NCI-H1436 treated with DMSO at 0.1 percent for 48 hours (cell line): ENCODE measurements around the gene GPR132.
"Not testable (repeated sequence)": the region's sequence is repeated elsewhere in the genome, so short reads cannot be mapped to it uniquely, and the experiment has no call there.

Experiments used
- DNase-seq: peaks from one replicate; lab custom pipeline; 2025; lab: John Stamatoyannopoulos, UW

Gene GPR132

DNA sequence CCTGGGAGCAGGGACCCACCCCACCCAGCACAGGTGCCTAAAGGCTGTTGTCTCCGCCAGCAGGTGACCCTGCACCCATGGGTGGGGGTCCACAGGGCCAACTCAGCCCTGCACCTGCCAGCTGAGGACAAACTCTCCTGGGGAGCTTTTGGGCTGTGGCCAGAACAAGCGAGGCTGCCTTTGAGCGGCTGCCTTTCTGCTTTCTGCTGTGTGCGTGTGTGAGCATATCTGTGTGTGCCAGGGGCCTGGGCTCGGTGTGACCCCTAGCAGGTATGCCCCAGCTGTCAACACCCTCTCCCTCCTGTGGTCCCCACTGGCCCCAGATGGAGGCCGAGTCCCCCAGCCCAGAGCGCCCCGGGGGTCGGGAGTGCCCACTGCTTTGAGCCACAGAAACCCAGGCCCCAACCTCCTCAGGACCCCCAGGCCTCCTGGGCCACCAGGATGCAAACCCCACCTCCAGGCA is 25.9 kb upstream of the GPR132 start:
- no peak for DNase-seq

DNA sequence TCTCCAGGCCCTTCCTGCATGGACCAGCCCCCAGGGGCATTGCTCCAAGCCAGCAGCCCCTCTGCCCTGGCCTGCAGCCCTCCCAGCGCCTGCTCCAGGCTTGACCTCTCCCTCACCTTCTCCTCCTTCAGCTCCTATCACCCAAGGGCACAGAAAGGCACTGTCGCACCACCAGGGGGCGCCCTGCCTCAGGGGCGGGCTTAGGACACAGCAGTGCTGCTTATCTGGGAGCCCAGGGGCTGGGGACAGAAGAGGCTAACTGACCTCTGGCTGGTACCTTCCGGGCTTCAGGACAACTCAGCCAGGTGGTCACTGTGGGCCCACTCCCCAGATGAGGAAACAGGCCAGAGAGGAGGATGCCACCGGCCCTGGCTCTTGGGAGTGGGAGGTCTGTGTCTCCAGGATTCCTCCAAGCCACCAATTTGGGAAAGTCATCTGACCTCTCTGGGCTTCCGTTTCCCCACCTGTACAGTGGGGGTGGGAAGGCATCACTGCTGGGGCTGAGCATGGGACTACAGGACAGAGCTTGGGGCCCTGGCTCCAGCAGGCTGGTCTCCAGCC is 25.3 kb upstream of the GPR132 start:
- DNase-seq, result peak; percentile 37

DNA sequence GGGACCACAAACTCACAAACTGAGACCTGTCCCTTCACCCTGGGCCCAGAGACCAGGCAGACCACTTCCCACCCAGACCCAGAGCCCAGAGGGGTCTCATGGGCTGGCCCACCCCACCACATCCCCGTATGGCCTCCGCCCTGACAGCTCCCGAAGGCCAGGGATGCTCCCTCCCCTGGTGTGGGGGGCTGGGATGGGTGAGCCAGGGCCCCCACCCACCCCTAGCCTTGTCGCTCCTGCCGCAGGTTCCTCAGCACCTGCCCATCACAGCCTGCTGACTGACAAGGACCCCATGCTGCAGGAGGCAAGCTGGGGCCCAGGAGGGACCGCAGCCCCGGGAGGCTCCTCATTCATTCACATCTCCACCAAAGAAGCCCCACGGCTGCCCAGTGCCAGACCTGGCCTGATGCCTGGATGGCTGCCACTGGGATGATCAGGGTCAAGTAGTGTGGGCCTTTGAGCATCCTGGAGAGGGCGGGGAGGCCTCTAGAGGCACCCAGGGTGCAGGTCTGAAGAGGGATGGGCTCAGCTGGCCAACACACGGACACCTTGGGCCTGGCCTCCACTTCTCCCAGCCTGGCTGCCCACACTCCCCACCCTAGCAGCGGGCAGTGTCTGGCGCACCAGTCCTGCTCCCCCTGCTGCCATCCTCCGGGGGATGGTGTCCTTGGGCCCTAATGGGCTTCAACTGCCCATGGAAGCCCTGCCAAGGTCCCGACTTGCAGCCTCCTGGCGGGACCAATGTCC is 24.7 kb upstream of the GPR132 start:
- DNase-seq, result no peak

DNA sequence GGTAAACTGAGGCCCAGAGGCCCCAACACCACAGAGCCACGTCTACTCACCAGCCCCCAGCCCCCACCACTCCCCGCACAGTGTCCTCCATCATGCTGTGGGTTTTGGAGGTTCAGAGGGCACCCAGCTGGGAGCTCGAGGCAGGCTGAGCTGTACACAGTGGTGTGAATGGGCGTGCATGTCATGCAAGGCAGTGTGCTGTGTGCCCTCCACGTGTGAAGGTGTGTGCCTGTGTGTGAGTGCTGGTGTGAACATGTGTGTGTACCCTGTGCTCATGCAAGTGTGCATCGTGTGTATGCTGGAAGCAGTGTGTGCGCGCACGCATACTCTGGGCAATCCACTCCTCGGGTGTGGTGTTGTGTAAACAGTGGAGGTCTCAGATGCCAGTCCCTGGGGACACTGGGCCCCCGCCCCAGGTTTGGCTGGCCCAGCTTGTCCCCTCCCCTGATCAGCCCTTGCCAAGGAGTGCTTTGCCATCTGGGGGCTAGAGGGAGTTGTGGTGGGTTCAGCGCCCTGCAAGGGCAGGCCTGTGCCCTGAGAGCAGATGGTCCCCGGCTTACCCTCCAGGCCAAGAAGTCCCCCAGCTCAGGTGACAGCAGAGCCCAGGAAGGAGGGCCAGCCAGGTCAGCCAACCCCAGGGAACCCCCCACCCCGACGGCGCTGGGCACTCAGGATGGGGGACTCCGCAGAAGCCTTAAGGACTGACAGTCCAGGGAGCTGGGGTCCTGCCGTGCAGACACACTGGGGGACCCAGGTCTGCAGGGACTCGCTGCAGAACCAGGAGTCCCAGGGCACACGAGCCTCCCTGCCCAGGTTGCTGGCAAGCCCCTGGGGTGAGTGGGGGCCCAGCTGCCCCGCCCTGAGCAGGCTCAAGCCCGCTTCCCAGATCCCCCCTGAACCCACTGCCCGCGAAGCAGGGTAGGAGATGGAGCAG is 23.8 kb upstream of the GPR132 start:
- DNase-seq, result no peak

DNA sequence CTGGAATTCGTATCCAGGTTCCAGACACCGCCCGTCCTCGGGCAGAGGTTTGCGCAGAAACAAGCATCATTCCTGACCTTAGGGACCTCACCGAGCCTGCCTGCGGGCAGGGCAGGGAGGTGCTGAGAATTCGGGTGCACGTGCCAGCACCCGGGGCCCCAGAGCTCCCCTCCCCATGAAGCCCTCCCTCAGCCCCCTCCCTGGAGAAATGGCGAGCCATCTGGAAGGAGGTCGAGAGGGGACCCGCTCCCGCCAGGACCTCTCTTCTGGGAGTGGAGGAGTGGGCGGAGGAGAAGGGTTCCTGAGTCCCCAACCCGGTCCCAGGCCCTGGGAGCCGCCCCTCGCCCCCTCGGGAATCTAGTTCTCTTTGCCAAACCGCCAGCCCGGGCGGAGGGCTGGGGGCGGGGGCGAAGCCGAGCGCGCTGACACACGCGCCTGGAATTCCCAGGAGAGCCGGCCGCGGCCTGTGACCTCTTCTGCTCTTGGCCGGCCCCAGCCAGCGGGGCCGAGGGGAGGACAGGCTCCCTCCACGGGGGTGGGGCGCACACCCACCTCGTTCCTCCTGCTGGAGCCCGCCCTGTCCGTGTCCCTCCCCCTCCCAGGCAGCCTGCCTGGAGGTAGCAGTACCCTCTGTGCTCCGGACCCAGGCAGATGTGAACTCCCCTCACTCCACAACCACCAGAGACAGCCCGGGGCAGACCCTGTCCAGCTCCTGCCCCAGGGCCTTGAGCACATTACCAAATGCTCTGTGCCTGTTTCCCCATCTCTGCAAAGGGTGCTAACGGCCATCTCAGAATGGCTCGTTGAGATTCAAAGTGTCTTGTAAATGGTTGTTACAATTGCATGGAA is 23.0 kb upstream of the GPR132 start:
- DNase-seq, result no peak

DNA sequence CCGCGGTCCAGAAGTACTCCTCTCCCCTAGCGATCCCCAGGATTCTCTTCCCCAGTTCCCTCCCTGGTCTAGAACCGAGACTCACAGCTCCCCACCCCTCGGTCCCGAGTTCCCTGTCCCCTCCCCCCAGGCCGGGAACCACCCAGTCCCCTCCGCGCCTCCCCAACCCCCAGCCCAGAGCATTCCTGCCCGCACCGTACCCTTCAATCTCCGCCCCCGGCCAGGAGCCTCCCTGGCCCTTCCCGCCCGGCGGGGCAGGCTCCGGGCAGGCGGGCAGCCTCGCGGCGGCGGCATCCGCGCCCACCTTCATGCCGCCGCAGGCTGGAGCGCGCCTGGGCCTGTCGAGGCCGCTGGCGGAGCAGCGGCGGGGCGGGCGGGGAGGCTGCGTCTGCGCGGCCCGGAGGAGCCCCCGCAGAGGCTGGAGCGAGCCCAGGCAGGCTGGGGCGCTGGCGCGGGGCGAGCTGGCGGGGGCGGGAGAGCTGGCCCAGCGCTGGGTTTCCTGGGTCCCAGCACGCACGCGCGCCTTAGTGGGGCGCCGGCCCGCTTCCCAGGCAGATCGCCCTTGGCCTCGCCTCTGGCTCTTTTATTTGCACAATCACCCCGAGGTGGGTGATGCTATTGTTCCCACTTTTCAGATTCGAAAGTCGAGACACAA is 22.2 kb upstream of the GPR132 start:
- no peak for DNase-seq

DNA sequence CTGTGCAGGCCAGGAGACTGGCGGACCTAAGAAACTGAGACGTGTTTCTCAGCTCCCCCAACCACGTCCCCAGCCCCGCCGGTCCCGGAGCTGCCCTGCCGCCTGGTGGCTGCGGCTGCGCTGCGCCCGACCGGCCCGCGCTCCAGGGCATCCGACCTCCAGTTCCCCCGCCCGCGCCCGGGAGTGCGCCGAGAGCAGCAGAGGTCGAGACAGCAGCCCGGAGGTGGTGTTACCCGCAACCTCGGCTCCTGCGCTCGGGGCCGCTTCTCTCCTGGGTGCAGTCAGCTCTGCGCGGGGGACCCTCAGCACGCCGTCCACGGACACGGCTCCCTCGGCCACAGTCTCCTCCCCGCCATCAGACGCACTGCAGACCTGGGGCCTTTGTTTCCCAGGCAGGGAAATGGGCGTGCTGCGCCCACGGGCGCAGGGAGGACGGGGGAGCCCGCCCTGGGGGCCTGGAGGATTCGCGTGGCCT is 21.6 kb upstream of the GPR132 start:
- DNase-seq, result no peak

DNA sequence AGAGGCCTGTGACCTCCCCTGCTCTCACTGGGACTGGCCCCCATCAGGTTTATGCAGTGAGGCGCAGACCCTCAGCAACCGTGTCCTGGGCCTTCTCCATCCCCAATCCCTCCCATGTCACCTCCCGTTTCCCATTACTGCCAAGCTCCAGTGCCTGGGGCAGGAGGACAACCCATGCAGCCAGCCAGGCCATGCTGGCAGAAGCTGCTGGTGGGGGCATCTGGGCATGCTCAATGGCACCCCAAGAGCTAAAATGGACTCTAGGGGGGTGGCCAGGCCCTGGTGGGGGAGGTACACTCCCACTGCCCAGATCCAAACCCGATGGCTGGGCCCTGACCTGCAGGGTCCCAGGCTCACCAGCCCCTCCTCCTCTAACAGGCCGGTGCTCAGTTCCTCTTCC is 20.5 kb upstream of the GPR132 start:
- no peak for DNase-seq

DNA sequence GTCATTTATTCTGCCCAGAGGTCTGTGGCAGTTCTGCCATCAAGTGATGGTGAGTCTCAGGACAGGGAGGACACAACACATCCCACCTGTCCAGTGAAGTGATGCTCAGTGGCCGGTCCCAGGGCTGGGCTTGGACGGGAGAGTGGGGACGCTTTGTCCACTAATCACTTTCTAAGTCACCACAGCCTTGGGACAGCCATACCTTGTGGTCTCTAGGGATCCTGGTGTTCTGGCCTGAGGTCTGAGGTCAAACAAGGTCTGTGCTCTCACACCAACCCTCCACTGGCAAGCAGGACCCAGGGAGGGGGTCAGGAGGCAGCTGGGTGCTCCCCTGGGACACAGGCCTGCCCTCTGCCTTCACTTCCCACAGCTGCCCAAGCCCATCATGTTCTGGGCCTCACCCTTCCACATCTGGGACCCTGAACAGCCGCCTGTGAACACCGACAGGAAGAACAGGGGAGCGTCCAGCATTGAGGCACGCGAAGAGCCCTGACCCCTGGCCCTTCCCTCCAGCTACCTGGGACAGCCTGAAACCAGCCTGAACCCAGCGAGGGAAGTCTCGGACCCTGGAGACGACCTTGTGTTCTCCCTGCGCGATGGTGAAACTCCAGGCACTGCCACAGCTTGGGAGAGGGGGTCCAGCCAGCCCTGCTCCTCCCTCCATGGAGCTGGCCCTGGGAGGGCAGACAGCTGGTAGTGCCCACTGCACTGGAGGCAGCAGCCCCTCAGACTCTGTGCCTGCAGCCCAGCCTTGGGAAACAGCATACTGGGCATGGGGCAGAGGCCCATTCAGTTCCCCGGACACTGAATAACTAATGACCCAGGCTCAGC is 19.7 kb upstream of the GPR132 start:
- no peak for DNase-seq

DNA sequence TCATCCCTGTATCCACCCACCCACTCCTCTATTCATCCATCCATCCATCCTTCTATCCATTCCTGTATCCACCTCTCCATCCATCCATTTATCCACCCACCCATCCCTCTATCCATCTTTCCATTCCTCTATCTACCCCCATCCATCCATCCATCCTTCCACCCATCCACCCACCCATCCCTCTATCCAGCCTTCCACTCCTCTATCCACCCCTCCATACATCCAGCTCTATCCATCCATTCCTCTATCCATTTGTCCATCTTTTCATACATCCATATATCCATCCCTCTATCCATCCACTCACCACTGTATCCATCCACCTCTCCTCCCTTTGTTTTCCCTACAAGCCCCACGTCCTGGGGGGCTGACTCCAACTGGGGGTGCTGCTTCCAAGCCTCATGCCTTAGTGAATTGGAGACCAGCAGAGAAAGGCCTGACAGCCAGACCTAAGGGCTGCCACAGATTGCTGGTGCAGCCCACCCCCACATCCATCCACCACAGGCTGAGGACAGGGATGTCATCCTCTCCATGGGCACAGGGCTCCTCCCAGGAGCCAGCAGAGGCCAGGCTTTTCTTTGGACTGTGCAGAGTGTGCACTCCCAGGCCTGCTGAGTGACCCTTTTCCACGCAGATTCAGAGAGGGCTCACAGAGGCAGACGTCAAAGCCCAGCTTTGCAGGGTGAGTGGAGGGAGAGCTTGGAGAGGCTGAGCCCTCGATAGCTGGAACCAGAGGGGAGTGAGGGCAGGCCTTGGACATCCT is 18.9 kb upstream of the GPR132 start:
- DNase-seq, result no peak

DNA sequence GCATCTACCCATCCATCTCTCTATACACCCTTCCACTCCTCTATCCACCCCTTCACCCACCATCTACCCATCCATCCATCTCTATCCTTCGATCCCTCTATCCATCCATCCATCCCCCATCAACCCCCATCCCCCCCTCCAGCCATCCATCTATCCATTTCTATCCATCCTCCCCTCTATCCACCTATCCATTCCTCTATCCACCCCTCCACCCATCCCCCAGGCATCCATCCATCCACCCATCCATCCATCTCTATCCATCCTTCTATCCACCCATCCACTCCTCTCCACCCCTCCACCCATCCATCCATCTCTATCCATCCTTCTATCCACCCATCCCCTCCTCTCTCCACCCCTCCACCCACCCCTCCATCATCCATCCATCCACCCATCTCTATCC is 17.5 kb upstream of the GPR132 start:
- DNase-seq, result no peak

DNA sequence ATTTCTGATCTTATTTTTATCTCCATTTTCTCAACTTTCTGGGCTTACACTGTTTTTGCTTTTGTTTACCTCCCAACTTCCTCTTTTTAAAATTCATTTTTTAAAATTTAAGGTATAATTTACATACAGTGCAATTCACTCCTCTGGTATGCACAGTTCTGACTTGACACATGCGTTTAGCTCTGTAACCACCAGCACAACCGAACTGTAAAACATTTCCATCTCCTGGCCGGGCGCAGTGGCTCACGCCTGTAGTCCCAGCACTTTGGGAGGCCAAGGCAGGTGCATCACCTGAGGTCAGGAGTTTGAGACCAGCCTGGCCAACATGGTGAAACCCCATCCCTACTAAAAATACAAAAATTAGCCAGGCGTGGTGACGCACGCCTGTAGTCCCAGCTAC is 16.2 kb upstream of the GPR132 start:
- DNase-seq, result not testable (repeated sequence)

DNA sequence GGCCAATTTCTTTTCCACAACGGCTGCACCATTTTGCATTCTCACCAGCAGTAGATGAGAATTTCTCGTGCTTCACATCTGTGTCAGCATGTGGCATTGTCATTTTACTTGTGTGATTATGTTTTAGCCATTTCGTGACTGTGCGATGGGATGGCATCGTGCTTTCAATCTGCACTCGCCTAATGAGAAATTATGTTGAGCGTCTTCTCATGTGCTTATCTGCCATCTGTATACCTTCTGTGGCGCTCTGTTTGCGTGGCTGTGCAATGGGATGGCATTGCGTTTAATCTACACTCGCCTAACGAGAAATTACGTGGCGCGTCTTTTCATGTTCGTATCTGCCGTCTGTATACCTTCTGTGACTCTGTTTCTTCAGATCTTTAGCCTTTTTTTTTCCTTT is 14.9 kb upstream of the GPR132 start:
- DNase-seq, result no peak

DNA sequence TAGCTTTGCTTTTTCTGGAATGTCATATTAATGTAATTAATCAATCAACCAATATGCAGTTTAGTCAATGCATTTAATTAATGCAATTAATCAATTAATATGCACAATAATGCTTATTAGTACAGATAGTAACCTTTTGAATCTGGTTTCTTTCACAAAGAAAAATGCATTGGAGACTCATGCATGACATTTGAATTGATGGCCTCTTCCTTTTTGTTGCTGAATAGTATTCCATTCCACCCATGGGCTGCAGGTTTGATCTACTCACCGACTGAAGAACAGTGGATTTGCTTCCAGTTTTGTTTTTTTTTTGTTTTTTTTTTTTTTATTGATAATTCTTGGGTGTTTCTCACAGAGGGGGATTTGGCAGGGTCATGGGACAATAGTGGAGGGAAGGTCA is 13.1 kb upstream of the GPR132 start:
- DNase-seq, result no peak

DNA sequence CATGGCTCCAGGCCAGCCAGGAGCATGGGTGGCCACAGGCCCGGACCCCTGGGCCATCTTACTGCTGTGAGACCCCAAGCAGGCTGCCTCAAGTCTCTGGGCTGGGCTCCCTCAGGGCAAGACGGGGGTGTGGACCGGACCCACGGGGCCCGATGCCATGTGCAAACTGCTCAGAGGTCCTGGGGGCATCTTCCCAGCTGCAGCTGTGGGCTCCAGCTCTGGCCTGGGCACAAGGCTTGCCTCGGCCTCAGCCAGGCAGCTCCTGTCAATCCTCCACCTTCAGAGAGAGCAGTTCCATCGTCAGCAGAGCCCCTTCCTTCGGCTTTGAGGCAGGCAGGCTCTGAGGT is 12.4 kb upstream of the GPR132 start:
- no peak for DNase-seq

DNA sequence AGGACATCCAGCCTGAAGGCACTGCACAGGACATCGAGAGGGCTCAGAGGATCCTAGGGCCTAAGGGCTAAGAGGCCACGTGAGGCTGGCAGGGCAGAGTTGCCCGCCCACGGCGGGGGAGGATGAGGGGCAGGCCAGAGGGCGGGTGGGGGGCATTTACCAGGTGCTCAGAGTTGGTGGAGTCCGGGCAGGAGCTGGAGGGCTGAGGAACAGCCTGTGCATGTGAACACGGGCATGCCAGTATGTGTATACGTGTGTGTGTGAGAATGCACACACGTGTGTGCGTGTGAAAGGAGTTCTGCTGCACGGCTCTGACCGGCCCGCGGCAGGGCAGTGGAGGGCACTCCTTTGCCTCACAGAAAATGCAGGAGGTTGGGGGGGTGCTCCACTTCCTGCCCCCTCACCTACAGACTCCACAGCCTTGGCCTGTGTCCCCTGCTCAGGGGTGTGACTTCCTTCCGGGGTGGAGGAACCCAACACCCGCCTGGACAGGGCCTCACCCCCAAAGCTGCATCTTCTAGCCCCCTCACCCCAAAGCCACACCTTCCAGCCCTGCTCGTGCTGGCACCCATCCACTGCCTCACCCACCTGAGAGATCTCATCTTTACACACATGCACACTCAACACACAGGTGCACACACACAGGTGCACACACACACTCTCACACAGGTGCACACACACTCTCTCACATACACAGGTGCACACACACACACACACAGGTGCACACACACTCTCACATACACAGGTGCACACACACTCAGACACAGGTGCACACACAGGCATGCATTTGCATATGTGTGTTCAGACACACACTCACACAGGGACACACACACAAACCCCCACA is 11.8 kb upstream of the GPR132 start:
- DNase-seq, result no peak

DNA sequence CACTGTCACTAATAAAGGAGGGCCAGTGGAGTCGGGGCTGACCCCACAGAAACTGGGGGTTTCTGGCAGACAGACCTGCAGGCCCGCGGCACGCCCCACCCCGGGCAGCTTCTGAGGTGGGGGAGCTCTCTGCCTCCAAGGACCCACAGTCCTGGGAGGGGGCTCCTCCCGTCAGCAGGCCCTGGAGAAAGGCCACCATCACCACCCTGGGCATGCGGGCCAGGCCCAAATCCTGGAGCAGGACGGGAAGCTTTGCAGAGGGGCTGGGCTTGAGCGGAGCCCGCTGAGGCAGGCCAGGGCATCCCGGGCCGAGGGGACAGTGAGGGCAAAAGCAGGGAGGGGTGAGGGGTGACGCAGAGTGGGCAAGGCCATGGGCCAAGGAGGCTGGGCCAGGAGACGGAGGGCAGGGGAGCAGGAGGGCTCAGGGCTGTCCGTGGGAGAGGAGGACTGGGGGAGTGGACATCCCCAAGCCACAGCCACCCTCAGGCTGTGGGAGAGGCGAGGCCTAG is 11.1 kb upstream of the GPR132 start:
- DNase-seq, result no peak
